GM18909 (cell line): Measurements from ENCODE around the gene NSMCE4A.
"Not testable (repeated sequence)": the region's sequence is repeated elsewhere in the genome, so short reads cannot be mapped to it uniquely, and the experiment has no call there.

Experiments used
- ATAC-seq: cut with Tn5 transposase; IDR thresholded peaks from one replicate; pipeline ENCODE4 v1.9.1; 2021; ENCODE audit warnings: mild to moderate bottlenecking; ENCODE audit not compliant: unreplicated experiment, poor library complexity

NSMCE4A gene

DNA sequence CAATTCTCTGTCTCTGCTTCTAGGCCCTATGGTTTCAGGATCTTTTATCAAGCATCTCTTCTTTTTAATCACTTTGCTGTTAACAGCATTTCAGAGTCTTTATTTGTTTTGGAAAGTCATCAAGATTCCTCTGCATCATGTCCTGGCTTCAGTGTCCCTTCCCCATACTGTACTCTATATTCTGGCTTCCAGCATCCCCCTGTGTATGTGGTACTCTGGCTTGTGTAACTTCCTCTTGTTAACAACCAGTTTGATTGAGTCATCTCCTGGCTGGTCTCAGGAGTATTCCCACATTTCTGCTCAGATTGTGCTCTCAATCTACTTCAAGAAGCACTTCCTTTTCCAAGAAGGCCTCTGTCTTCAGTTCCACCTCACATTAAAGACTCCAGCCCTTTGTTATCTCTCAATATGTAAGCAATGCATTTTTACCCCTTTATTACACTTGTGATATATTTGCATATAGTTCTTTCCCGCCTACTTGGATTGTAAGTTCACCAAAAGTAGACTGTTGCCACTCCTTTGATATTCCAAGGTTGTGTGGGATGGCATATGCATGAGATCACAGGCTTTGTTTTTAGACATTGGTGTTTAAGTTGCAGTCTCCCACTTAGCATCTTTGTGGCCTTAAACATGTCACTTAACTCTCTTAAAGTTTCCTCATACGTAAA lies 32.1 kb downstream of the NSMCE4A start:
- no peak for ATAC-seq

DNA sequence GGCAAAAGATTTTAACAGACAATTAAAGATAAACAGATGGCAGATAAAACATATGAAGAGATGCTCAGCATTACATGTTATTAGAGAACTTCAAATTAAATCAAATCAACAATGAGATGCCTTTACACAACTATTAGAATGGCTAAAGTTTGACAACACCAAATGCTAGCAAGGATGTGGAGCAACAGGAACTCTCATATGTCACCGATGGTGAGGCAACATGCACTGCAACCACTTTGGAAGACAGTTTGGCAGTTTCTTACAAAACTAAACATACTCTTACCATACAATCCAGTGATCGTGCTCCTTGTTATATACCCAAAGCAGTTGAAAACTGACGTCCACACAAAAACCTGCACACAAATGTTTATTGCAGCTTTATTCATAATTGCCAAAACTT lies 33.5 kb downstream of the NSMCE4A start:
- ATAC-seq = no peak

DNA sequence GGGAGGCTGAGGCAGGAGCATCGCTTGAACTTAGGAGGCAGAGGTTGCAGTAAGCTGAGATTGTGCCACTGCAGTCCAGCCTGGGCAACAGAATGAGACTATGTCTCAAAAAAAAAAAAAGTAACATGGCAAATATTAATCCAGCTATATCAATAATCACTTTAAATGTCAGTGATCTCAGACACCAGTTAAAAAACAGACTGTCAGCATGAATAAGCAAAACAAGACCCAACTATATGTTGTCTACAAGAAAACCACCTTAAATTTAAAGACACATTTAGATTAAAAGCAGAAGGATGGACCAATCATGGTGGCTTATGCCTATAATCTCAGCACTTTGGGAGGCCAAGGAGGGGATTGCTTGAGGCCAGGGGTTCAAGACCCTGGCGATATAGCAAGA lies 38.7 kb downstream of the NSMCE4A start:
- ATAC-seq = no peak

DNA sequence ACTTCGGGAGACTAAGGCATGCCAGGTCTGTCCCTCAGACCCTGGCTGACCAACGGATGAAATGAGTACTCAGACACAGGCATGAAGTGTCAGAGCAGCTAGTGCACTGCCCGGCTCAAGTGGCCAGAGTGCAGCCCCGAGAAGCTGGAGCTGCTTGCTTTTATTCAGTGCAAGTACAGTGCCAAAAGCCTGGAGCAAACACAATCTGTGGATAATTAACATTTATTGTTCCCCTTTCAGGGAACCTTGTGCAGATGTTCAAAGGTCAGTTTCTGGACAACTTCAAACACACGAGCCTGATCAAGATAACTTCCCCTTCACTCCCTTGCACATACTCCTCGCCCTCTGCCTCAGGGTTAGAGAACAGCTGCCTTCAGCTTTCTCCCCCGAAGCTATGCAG lies 39.3 kb downstream of the NSMCE4A start:
- no peak for ATAC-seq

DNA sequence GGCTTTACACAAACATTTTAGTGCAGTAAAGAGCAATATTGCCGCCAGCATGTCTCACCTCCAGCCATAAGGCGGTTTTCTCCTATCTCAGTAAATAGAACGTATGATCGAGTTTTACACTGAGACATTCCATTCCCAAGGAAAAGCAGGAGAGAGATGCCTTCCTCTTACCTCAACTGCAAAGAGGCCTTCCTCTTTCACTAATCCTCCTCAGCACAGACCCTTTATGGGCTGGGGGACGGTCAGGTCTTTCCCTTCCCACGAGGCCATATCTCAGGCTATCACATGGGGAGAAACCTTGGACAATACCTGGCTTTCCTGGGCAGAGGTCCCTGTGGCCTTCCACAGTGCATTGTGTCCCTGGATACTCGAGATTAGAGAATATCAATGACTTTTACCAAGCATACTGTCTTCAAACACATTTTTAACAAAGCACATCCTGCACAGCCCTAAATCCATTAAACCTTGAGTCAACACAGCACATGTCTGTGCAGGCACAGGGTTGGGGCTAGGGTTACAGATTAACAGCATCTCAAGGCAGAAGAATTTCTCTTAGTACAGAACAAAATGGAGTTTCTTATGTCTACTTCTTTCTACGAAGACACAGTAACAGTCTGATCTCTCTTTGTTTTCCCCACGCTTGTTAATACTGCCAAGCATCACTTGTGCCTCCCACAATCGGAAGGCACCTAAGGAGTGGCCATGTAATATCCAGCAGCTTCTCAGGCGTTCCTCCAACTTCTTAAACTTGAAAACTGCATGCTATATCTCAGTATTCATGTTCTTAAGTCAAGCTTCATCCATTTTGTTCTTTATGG lies 44.5 kb downstream of the NSMCE4A start:
- ATAC-seq = not testable (repeated sequence)

DNA sequence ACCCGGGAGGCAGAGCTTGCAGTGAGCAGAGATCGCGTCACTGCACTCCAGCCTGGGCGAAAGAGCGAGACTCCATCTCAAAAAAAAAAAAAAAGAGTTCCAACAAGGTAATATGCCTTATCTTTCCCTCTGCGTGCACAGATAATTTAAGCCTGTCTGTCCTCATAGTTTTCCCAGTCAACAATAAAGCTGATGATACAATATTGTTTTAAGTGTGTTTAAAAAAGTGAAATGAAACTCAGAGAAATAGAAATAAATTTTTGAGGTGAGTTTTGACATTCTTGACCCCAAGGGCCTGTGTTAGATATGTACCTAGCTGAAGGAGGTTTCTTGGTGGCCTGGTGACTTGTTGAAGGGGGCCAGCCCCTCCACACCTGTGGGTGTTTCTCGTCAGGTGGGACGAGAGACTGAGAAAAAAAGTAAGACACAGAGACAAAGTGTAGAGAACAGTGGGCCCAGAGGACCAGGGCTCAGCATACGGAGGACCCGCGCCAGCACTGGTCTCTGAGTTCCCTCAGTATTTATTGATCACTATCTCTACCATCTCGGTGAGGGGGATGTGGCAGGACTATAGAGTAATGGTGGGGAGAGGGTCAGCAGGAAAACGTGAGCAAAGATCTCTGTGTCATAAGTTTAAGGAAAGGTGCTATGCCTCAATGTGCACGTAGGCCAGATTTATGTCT lies 45.3 kb downstream of the NSMCE4A start:
- ATAC-seq = not testable (repeated sequence)

DNA sequence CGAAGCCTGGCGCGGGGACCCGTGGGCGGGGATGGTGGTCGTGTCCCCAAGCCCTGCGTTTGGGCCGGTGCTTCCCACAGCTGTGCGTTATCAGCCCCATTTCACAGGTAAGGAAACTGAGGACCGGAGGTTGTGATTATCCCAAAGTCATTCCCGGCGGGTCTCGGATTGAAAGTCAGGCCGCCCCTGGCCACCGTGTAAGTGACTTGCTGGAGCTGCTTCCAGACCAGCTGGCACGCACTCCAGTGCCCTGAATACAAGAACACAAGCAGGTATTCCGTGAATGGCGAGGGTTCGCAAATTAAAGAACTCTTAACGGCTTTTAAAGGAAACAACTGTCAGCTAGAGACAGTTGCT lies 46.5 kb downstream of the NSMCE4A start:
- peak; percentile 10 for ATAC-seq

DNA sequence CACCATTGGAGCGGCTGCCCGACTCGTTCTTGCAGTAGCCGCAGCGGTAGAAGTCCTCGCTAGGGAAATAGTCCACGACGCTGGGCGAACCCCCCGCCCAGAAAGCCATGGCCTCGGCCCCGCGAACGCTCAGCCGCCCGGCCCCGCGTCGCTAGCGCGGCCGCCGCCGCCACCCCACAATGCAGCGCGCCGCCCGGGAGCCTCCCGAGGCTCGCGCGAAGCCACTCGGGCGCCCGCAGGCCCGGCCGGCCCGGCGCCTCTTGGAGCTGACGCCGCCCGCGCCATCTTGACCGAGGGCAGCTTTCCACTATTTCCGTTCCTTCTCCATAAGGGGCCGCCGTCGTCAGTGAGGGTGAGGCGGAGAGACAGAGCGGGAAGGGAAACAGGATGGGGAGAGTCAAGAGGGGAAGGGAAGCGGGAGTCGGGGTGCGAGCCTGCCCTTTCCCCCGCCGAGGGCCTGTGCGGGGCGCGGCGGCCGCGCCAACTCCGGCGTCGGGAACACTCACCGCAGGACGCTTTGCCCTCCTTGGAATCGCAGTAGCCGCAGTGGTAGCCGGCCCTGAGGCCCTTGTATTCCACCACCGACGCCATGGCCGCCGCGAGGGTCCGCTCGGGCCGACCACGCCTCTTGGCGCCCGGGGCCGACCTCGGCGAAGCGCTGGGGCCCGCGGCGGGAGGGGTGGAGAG lies 47.0 kb downstream of the NSMCE4A start, which contains the start of gene ATE1:
Gene ATE1 (minus strand): TSS at position 191 of the 687 bp plus-strand sequence. CDS start 82 bp downstream, at position 109.
- ATAC-seq = peak; percentile 87

DNA sequence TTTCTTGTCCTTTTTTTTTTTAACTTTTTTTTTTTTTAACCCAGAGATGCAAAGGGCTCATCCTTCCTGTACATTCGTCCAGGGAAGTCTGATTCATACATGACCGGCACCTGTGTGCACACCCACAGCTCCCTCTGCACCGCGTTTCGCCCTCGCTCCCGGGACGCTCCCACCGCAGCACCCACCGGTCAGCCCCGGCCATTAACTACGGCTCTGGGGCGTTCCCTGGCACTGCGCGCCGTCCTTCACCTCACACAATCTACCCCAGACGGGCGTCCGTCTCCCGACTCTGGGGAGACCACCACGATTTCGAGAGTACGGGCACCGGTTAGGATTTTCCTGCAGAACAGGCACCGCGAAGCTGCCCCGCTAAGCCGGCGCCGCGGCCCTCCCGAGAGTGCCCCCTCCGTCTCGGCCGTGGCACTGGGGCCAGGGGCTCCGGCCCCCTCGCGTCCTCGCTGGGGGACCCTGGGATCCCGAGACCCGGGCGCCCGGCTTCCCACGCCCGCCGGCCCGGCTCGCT lies 47.6 kb downstream of the NSMCE4A start:
- peak; percentile 51 for ATAC-seq

DNA sequence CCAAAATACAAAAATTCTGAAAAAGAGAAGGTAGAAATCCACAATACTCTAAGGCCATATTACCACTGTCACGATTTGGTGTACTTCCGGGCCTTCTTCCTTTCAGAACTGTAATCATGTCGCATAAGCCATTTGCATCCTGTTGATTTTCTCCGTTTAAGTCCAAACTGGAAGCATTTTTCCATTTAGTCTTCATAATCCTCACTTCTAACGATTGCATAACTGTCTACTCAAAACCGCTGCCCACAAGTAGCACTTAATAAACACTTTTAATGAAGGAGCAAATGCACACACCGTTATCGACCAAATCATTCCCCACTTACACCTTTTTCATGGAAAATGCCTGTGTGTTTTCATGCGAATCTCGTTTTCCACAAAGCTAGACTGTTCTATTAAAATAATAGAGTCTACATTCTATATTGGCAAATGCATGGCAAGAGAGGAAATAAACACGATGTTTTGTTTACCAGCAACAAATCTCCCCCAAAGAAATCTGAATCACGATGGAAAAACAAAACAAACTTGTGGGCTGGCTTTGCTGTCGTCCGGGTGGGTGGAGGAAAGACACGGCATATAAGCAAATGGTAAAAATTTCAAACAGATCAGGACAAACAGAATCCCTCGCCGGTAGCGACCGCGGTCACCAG lies 48.2 kb downstream of the NSMCE4A start:
- ATAC-seq = peak; percentile 9

DNA sequence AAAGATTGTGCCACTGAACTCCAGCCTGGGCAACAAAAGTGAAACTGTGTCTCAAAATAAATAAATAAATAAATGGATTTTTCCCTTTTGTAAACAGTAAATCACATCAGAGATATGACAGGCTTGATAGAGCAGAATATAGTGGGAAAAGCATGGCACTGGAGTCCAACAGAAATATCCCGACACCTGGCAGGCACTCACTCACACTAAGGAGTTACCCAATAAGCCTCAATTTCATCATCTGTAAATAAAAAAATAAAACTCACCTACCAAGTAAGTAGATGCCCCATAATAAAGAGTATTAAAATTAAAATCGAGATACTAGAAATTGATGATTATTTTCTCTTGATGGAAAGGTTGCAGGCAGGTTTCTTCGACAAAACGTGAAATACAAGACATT lies 48.9 kb downstream of the NSMCE4A start:
- ATAC-seq = no peak

DNA sequence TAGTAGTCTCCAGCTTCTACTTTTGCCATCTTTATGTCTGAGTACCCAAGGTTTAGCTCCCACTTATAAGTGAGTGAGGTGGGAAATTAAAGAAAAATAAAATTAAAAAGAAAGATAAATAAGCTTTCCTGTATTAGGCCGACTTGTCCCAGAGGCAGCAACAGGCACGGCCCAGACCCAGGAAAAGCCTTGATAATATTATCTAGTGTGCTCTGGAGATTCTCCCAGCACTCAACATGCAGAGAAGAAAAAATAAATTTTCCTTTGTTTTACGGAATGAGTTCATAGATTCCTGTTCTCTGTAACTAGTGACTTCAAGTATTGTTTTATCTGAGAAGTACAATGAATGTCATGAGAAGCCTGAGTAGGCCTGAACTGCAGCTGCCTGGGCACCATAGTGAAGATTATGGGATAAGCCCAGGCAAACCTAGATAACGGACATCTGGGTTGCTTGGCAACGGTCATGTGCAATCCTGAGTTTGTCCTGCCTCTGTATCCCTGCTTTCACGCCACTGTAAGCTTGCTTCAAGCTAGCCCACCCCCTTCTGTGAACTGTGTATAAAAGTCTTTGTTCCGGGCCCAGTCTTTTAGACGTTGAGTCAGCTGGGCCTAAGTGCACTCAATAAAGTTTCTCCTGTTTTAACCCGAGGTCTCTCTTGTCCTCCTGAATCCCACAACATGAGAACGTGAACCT lies 53.6 kb downstream of the NSMCE4A start:
- ATAC-seq = no peak

DNA sequence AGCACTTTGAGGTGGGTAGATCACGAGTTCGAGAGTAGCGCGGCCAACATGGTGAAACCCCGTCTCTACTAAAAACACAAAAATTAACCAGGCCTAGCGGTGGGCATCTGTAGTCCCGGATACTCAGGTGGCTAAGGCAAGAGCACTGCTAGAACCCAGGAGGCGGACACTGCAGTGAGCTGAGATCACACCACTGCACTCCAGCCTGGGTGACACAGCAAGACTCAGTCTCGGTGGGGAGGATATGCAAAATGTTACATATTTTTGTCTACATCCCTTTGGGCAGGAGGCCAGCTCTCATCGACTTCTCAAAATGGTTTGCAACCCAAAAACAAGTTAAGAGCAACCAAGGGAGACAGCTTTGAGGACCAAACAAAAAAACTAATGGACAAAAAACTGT lies 55.4 kb downstream of the NSMCE4A start:
- ATAC-seq = no peak

DNA sequence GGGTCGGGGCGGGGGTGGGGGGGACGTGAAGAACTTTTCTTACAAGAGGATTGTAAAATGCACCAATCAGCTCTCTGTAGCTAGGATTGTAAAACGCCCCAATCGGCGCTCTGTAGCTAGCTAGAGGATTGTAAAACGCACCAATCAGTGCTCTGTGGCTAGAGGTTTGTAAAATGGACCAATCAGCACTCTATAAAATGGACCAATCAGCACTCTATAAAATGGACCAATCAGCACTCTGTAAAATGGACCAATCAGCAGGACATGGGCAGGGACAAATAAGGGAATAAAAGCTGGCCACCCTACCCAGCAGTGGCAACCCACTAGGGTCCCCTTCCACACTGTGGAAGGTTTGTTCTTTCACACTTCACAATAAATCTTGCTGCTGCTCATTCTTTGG lies 56.2 kb downstream of the NSMCE4A start:
- not testable (repeated sequence) for ATAC-seq

DNA sequence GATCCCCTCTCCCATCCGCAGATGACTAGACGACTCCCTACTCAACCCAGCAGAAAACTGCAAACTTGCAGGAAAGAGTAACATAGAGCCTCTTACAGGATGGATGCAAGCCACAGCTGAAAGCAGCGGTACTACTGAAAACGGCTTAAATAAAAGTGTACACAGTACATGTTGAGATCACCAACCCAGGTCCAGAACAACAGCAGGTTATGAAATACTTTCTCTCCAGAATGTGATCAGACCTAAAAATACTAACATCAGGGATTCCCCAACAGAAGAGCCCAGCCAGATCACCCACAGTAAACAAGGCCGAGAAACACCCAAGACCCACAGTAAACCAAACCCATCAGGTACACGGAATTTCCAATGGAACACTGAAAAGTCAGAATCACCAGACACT lies 60.4 kb downstream of the NSMCE4A start:
- ATAC-seq = no peak

DNA sequence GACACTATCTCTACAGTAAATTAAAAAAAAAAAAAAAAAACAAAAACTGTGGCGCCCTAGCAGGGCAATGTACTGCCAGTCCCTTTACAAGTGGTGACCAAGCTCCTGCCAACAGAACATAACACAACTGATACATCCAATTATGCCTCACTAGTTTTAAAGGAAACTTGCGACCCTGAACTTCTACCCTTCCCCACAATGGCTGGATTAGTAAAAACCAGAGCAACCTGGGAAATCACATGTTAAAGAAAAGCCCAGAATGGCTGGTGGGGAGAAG lies 63.7 kb downstream of the NSMCE4A start:
- ATAC-seq = no peak

DNA sequence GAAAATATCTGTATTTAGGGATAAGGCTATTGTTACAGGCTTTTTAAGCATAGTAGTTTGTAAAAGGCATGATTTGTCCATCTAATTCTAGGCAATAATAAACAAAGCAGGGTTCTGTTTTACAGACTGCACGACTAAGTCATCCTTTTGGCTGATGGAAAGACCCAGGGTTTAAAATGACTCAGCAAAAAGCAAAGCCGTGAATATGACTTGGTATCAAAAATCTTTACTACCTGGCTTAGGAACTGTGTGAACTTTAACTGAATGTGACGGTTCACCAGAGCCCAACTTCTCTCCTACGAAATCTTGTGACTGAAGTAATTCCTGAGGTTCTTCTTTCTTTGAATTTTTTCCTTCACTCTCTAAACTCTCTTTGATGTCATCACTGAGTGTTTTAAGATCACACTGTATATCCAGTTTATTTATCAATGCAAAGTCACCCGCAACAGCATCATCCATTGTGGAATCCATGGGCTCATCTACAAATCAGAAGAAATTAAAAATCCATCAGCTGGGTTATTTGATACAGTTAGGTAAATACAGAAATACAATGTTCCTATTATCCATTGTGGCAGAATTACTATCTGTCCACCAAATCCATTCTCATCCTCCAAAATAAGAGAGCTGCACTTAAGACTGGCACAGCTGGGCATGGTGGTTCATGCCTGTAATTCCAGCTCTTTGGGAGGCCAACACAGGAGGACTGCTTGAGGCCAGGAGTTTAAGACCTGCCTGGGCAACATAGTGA lies 64.2 kb downstream of the NSMCE4A start:
- no peak for ATAC-seq
